Subcutaneous abdominal adipose tissue (tissue), 5 donors: Measurements from ENCODE around the gene PPP2R5C.

ENCODE experiments used
- H3K27ac ChIP-seq: one replicate; pipeline ENCODE4 v1.7.0; 2013; ENCODE audit warnings: low read depth, mild to moderate bottlenecking, inconsistent platforms, low read length, moderate library complexity
- H3K27me3 ChIP-seq, 5 donors: one replicate each; pipeline ENCODE4 v1.7.0; 2013; ENCODE audit warnings: low read length in 5 of 5, inconsistent platforms in 1 of 5; ENCODE audit not compliant: control insufficient read depth in 5 of 5, insufficient read depth in 4 of 5
- H3K36me3 ChIP-seq, 5 donors: one replicate each; pipeline ENCODE4 v1.7.0; 2013; ENCODE audit warnings: low read length in 5 of 5; ENCODE audit not compliant: control insufficient read depth in 5 of 5, insufficient read depth in 5 of 5
- H3K4me1 ChIP-seq, 5 donors: one replicate each; pipeline ENCODE4 v1.7.0; 2013; ENCODE audit warnings: low read length in 5 of 5, mild to moderate bottlenecking in 3 of 5, moderate library complexity in 1 of 5; ENCODE audit not compliant: control insufficient read depth in 5 of 5, insufficient read depth in 5 of 5
- H3K4me3 ChIP-seq, 5 donors: one replicate each; pipeline ENCODE4 v1.7.0; 2013; ENCODE audit warnings: low read length in 5 of 5, low read depth in 1 of 5
- H3K9ac ChIP-seq, 5 donors: one replicate each; pipeline ENCODE4 v1.7.0; 2013; ENCODE audit warnings: low read length in 5 of 5, mild to moderate bottlenecking in 4 of 5, moderate library complexity in 3 of 5
- H3K9me3 ChIP-seq, 5 donors: one replicate each; pipeline ENCODE4 v1.7.0; 2013; ENCODE audit warnings: low read length in 5 of 5; ENCODE audit not compliant: control insufficient read depth in 5 of 5
- donor health status: healthy.
- donor health status: healthy.
- donor health status: healthy.
- donor health status: healthy.
- donor health status: healthy.

Gene PPP2R5C

GRCh38 chr14:101854366-101854765, 92.9 kb downstream of the PPP2R5C start:
- Histone ChIP-seq H3K9me3 (no peaks in the 10 kb centered on the region), H3K4me1 (peaks cover 0 to 28% (median 19%) of the 10 kb centered on the region in 5 donors), H3K4me3 (no peak overlapping the region), H3K27ac (no peak overlapping the region), H3K36me3 (peaks cover 3 to 19% (median 12%) of the 10 kb centered on the region in 5 donors), H3K27me3 (no peaks in the 10 kb centered on the region), H3K9ac (no peak overlapping the region)

DNA sequence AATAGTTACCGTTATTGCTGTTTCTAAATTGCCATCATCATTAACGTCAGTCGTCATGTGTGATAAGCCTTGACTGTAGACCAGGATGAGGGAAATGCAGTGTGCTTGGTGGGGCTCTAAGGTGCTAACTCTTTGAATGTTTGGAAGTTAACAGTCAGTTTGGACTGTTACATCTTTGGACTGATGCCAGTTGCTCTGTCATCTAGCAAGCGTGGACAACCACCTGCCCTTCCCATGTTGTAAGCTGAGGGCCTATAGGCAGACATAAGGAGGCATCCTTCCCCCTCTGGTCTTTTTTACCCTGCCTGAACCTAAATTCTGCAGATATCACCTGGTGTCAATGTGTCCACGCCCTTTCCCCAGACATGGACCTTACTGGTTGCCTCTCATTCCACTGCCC, 94.4 kb downstream of the PPP2R5C start:
- Histone ChIP-seq H3K27ac (no peak overlapping the region), H3K9me3 (no peaks in the 10 kb centered on the region), H3K4me1 (peaks cover 0 to 30% (median 21%) of the 10 kb centered on the region in 5 donors), H3K36me3 (peaks cover 3 to 20% (median 14%) of the 10 kb centered on the region in 5 donors), H3K9ac (no peak overlapping the region), H3K4me3 (no peak overlapping the region), H3K27me3 (no peaks in the 10 kb centered on the region)

GRCh38 chr14:101856536-101856935, 95.0 kb downstream of the PPP2R5C start:
- Histone ChIP-seq H3K9ac (no peak overlapping the region), H3K4me1 (peaks cover 0 to 35% (median 20%) of the 10 kb centered on the region in 5 donors), H3K4me3 (no peak overlapping the region), H3K9me3 (no peaks in the 10 kb centered on the region), H3K27me3 (no peaks in the 10 kb centered on the region), H3K36me3 (peaks cover 3 to 20% (median 14%) of the 10 kb centered on the region in 5 donors), H3K27ac (no peak overlapping the region)

GRCh38 chr14:101857226-101857625, 95.7 kb downstream of the PPP2R5C start:
- Histone ChIP-seq H3K9me3 (no peaks in the 10 kb centered on the region), H3K9ac (no peak overlapping the region), H3K4me1 (peaks cover 0 to 36% (median 21%) of the 10 kb centered on the region in 5 donors), H3K4me3 (no peak overlapping the region), H3K27me3 (no peaks in the 10 kb centered on the region), H3K27ac (no peak overlapping the region), H3K36me3 (peaks cover 3 to 20% (median 14%) of the 10 kb centered on the region in 5 donors)

DNA sequence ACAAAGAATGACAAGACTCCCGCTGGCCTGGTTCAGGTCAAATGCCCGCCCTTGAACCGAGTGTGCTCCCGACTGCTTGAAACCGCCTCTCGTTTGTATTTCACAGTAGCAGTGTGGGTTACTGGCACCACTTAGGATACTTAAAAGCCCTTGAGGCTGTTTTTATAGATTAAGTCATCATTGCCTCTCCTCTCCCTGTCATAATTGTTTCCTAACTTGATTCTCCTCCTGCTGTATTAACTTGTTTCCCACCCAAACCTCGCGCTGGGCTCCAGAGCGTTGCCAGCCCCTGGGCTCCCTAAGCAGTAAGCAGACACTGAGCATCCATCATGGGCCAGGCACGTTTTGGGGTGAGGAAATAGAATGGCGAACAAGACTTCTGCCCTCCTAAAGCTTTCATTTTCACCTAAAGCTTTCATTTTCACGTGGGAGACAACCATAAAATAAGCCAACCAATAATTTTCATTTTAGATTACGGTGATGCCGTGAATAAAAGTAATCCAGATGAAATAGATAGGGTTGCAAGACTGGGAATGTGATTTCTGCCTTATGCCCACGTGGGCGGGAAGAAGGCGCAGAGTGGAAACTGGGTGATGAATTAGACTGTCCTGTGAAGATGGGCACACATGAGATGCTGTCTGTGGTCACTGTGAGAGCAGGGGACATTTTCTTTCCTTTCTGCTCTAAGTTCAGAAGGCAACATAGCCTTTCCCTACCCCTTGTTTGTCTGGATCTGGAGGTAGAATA, 97.5 kb downstream of the PPP2R5C start:
- H3K4me3 ChIP-seq = no peak overlapping the region
- H3K27me3 ChIP-seq = no peaks in the 10 kb centered on the region
- H3K9ac ChIP-seq = peak overlapping the region in 1 of 5 donors; percentile 32
- no peak overlapping the region for H3K27ac ChIP-seq
- H3K9me3 ChIP-seq = no peaks in the 10 kb centered on the region
- H3K36me3 ChIP-seq = peaks cover 3 to 20% (median 14%) of the 10 kb centered on the region in 5 donors
- peaks cover 0 to 32% (median 15%) of the 10 kb centered on the region in 5 donors for H3K4me1 ChIP-seq

DNA sequence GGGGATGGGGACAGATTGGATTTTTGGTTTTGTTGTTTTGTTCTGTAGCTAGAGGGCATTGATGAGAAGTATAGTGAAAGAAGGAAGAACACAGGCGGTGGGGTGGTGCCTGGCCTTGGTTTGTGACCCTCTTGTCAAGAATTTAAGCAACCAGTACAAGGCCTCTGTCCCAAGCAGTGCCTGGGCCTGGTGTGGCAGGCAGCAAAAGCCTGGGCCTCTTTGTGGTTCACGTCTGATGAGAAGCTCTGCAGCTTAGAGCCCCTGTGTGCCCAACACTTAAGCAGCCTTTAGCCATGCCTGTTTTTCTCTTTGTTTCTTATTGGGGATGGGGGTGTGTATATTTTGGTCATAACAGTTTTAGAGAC, 98.0 kb downstream of the PPP2R5C start:
- Histone ChIP-seq H3K27ac (no peak overlapping the region), H3K4me1 (peaks cover 0 to 26% (median 9%) of the 10 kb centered on the region in 5 donors), H3K27me3 (no peaks in the 10 kb centered on the region), H3K36me3 (peaks cover 8 to 21% (median 14%) of the 10 kb centered on the region in 5 donors), H3K9ac (no peak overlapping the region), H3K4me3 (no peak overlapping the region), H3K9me3 (no peaks in the 10 kb centered on the region)

DNA sequence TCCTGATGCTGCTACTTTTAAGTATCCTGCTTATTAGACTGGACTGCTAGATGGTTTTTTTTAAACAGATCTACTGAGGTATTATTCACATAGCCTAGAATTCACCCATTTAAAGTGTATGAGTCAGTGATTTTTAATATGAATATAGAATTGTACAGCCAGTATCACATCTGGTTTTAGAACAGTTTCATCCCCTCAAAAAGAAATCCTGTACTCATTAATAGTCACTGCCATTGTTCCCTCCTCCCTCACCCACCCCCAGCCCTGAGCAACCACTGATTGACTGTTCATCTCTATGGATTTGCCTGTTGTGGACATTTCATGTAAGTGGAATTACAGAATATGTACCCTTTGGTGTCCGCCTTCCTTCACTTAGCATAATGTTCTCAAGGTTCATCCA, 98.4 kb downstream of the PPP2R5C start:
- H3K9me3 ChIP-seq = no peaks in the 10 kb centered on the region
- no peak overlapping the region for H3K4me3 ChIP-seq
- H3K27me3 ChIP-seq = no peaks in the 10 kb centered on the region
- H3K27ac ChIP-seq = no peak overlapping the region
- peaks cover 8 to 22% (median 14%) of the 10 kb centered on the region in 5 donors for H3K36me3 ChIP-seq
- H3K4me1 ChIP-seq = peaks cover 0 to 24% (median 8%) of the 10 kb centered on the region in 5 donors
- no peak overlapping the region for H3K9ac ChIP-seq

GRCh38 chr14:101861464-101861863, 100.0 kb downstream of the PPP2R5C start:
- Histone ChIP-seq H3K27me3 (no peaks in the 10 kb centered on the region), H3K9me3 (no peaks in the 10 kb centered on the region), H3K27ac (peak overlapping the region; percentile 32), H3K4me3 (peak overlapping the region in 1 of 5 donors; percentile 39), H3K9ac (no peak overlapping the region), H3K36me3 (peaks cover 8 to 26% (median 14%) of the 10 kb centered on the region in 5 donors), H3K4me1 (peaks cover 0 to 24% (median 8%) of the 10 kb centered on the region in 5 donors)

DNA sequence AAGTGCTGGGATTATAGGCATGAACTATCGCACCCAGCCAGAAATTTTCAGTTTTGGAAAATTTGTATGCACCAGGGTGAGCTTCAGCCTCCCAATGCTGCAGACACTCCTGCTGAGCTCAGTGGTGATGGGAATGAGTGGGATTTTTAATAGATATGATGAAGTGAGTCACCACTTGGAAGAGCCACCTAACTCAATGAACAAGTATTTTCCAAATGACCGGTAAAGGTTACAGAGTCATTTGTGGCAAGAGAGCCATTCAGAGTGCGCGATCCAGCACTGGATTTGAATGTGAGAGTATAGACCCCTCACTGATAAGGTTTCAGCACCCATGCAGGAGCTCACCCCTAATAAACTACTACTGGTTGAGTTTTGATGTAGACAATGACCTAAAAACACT, 100.7 kb downstream of the PPP2R5C start:
- no peak overlapping the region for H3K4me3 ChIP-seq
- no peaks in the 10 kb centered on the region for H3K27me3 ChIP-seq
- peaks cover 0 to 24% (median 8%) of the 10 kb centered on the region in 5 donors for H3K4me1 ChIP-seq
- H3K27ac ChIP-seq = no peak overlapping the region
- no peak overlapping the region for H3K9ac ChIP-seq
- H3K36me3 ChIP-seq = peaks cover 5 to 23% (median 12%) of the 10 kb centered on the region in 5 donors
- no peaks in the 10 kb centered on the region for H3K9me3 ChIP-seq

DNA sequence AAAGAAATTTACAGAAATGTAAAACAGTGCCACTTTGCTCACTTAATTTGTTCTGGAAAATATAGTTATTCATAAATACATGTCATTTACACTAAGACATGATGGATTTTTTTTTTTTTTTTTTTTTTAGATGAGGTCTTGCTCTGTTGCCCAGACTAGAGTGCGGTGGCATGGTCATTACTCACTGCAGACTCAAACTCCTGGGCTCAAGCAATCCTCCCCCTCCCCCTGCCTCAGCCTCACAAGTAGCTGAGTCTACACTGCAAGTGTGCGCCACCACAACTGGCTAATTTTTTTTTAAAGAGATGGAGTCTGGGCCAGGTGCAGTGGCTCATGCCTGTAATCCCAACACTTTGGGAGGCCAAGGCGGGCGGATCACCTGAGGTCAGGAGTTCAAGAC, 101.2 kb downstream of the PPP2R5C start:
- peaks cover 5 to 18% (median 7%) of the 10 kb centered on the region in 5 donors for H3K36me3 ChIP-seq
- H3K4me3 ChIP-seq = no peak overlapping the region
- H3K27ac ChIP-seq = no peak overlapping the region
- H3K4me1 ChIP-seq = peaks cover 0 to 24% (median 8%) of the 10 kb centered on the region in 5 donors
- no peak overlapping the region for H3K9ac ChIP-seq
- H3K27me3 ChIP-seq = no peaks in the 10 kb centered on the region
- H3K9me3 ChIP-seq = no peaks in the 10 kb centered on the region
